Mononuclear cell (primary cell): Measurements from ENCODE around the gene CEP112. TPM values are rescaled to one million over a fixed set of nuclear protein-coding genes. Genes with fewer than 3 reads are reported as not detected.

Source experiments
- H3K27me3 ChIP-seq: 2 replicates; pipeline ENCODE4 v1.6.0; 2011; ENCODE audit warnings: low read length, control low read depth; ENCODE audit not compliant: insufficient read depth
- H3K4me1 ChIP-seq: 2 replicates; pipeline ENCODE4 v1.5.1; 2011; ENCODE audit warnings: mild to moderate bottlenecking, low read length, control low read depth; ENCODE audit not compliant: insufficient read depth
- H3K4me3 ChIP-seq: 2 replicates; pipeline ENCODE4 v1.5.1; 2011; ENCODE audit warnings: mild to moderate bottlenecking, low read length, moderate library complexity
- H3K9me3 ChIP-seq: 2 replicates; pipeline ENCODE4 v1.5.1; 2011; ENCODE audit warnings: low read depth, mild to moderate bottlenecking, control low read depth, low read length
- total RNA-seq: library from RNA; depleted of rRNA; stranded (reverse); fragments of >200 nt; gene quantifications from one replicate; pipeline ENCODE4 v1.2.3, GENCODE V29; 2012

Gene CEP112
- total RNA-seq, 1 donor, result 3.3 TPM

DNA sequence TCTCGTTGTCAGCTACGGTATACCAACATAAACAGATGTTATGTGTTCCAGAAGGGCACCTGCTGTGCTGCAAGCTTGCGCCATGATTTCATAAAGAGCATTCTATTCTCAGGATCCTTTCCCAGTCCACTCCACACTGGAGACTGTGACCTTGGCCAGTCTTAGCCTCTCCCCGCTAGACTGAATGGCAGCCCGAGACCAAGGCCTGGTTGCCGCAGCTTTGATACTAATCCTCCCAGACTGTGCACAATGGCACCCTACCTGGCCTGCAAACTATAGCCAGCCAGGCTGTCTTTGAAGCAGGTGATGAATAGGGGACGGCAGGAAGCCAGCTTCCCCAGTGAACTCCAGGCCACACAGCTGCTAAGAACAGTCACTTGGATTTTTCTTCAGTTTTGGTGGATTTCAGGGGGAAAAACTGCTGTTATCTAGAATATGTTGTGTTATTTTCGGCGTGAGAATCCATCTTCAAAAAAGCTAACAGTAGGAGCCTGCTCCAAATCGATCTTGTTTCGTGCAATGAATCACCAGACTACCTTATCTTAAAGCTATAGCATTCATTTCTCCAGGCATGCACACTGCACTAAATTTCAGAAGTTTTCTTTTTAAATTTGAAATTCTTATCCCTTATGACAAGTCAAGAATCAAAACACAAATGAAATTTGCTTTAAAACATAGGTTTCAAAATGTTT, 289.0 kb downstream of the CEP112 start:
- Histone ChIP-seq H3K4me1 (no peaks in the 10 kb centered on the region), H3K27me3 (no peaks in the 10 kb centered on the region), H3K9me3 (no peaks in the 10 kb centered on the region), H3K4me3 (no peak overlapping the region)

DNA sequence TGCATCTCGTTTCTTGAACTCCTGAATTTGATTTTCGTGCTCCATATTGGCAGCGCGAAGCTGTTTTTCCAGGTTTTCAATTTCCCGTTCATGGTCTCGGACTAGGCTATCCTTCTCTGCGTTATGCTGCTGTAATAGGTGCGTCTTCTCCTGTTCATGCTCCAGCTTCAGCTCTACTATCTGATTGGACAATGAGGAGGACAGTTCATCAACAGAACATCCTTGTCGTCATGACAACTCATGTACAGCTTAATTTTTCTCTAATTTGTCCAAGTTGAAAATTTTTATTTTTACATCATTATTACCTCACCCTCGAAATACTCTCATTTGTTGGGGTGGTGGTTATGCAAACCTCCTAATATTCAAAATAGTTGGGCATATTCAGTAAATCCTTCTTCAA, 289.8 kb downstream of the CEP112 start:
- Histone ChIP-seq H3K4me3 (no peak overlapping the region), H3K9me3 (no peaks in the 10 kb centered on the region), H3K27me3 (no peaks in the 10 kb centered on the region), H3K4me1 (no peaks in the 10 kb centered on the region)

DNA sequence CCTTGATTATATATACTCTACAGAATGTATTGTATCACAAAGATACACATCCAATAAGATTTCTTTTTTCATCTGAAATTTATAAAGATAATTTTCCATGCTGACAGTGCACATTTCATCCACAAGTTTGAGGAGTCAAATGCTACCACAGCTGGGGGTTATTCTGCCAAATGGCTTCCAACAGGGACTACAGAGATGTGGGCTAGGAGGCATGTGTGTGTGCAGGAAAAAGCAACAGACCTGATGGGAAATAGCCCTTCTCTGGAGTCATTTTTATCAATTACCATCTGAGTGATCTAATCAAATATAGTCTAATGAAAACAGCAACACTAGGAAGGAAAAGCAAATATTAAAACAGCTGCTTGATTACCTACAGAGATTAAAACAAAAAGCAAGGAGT, 290.5 kb downstream of the CEP112 start:
- Histone ChIP-seq H3K27me3 (no peaks in the 10 kb centered on the region), H3K4me3 (no peak overlapping the region), H3K9me3 (no peaks in the 10 kb centered on the region), H3K4me1 (no peaks in the 10 kb centered on the region)

DNA sequence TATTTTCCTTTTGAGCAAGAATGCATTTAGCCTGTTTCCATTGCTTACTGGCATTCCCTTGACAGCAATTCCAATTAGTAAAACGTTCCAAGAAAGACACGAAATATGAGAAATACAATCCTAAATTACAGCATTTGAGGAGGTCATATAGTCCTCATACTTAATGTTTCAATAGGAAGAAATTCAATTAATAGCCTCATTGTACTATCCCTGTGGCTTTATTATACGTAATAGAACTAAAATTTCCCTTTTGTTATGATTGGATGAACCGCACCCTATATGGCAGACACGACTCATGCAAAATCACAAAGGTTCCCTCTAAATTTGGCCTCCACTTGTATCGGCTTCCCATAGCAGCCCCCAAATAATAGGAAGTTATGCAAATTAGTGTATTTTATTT, 291.7 kb downstream of the CEP112 start:
- H3K4me3 ChIP-seq, result no peak overlapping the region
- no peaks in the 10 kb centered on the region for H3K27me3 ChIP-seq
- no peaks in the 10 kb centered on the region for H3K4me1 ChIP-seq
- no peaks in the 10 kb centered on the region for H3K9me3 ChIP-seq

DNA sequence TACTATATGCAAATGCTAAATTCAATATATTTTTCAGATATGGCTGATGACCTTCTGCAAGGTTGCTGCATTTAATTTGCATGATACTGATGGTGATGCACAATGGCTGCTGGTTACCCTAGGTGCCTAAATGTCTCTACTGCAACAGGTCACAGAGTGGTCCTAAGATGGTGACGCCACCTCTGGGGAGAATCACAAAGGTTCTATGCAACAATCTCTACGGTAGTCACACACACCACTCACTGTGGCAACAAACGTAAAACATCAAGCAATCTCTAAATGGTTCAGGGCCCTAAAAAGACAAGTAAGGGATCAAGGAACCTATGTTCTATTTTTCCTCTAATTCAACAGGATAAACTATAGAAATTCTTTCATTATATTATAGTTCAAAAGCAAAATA, 293.3 kb downstream of the CEP112 start:
- Histone ChIP-seq H3K4me1 (no peaks in the 10 kb centered on the region), H3K4me3 (no peak overlapping the region), H3K9me3 (no peaks in the 10 kb centered on the region), H3K27me3 (no peaks in the 10 kb centered on the region)

DNA sequence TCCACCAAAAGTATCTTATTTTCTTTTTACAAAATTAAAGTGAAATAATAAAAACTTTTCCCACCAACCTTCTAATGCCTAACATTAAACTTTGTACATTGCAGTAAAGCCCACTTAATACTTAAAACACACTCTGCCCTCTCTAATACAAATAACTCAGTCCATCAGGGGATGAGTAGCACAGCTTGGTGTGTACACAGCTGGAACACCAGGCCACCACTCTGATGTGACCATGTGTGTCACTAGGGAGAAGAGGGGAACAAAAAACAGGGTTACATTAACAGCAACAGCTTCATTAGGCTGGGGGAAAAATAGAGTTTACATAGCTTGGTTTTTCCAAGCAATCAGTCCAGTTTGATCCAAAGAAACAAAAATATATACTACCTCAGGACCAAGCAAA, 295.0 kb downstream of the CEP112 start:
- Histone ChIP-seq H3K27me3 (no peaks in the 10 kb centered on the region), H3K4me1 (no peaks in the 10 kb centered on the region), H3K9me3 (no peaks in the 10 kb centered on the region), H3K4me3 (no peak overlapping the region)

DNA sequence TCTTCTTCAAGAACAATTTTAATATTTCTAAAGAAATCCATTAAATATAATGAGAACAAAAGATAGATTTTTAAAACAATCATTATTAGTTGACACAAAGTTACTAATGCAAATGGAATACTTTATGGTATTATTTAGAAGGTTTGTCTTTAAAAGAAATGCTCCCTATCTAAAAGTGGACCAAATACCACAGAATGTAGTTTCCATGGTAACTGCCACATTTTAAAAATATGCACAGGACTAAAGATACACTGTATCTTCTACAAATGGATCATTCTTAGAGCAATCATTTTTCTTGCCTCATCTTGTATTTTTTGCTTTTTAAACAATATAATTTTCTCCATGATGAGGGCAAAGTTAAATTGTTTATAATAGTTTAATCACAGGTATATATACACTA, 296.0 kb downstream of the CEP112 start:
- H3K4me1 ChIP-seq, result no peaks in the 10 kb centered on the region
- H3K9me3 ChIP-seq, result no peaks in the 10 kb centered on the region
- no peaks in the 10 kb centered on the region for H3K27me3 ChIP-seq
- H3K4me3 ChIP-seq, result no peak overlapping the region

DNA sequence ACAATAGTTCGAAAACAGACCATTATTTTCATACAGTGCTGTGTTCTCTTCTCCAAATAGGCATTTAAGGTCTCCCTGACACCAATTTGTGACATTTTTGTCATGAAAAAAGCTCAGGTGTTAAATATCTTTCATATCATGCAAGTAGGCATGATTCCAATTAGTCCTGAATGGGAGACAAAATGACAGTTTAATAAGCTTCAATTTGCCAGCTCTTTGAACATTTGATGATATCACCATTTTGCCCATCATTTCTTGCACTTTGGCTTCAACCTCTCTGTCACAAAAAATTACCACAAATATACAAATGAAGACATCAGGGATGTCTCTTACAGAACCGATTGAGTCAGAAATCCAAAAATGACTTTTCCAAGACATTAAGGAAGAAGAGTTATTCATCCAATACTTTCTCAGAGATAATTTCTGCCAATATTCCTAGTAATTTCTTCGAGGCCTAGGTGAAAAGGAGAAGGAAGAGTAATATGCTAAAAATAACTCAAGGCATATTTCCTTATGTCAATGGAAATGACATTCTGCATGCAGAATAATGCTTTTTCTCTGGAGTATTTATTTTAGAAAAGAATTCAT, 298.1 kb downstream of the CEP112 start:
- Histone ChIP-seq H3K4me1 (no peaks in the 10 kb centered on the region), H3K4me3 (no peak overlapping the region), H3K9me3 (no peaks in the 10 kb centered on the region), H3K27me3 (no peaks in the 10 kb centered on the region)

DNA sequence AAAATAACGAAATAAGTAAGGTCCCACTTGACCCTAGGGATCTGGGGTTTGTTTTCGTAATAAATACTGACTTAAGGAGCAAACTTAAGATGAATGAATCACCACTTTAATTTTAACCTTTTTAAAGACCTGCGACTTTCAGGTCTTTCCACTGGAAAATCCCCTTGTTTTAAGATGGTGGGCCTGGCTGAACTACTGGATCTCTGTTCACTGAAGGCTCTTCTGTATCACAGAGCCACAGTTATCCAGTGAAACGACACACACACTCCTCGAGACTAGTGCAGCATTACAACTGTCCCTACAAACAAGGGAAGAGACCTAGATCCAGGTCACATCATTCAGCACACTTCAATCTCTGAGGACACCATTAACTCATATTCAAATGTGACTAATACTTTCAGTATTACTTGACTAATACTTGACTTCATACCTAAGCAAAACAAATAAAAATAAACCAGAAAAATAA, 299.0 kb downstream of the CEP112 start:
- no peak overlapping the region for H3K4me3 ChIP-seq
- H3K4me1 ChIP-seq, result no peaks in the 10 kb centered on the region
- no peaks in the 10 kb centered on the region for H3K27me3 ChIP-seq
- H3K9me3 ChIP-seq, result no peaks in the 10 kb centered on the region

DNA sequence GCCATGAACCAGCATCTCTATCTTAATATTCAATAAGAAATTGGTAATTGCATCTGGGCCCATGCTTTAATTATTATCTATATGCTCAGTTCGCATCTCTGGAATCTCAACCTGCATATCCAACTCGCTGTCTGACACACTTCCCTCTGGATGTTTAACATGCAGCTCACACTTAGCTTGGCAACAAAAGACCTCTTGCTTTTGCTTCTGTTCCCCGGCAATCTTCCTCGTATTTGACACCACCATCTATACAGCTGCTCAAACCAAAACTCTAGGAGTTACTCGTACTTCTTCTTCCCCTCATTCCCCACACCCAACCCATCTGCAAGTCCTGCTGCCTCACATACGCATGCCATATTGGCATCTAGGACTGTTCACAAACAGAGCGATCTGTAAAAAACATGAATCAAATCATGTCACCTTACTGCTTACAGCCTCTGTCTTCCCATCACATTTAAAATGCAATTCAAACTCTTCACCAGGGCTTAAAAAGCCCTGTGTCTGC, 300.6 kb downstream of the CEP112 start:
- H3K27me3 ChIP-seq, result no peaks in the 10 kb centered on the region
- H3K4me3 ChIP-seq, result no peak overlapping the region
- H3K9me3 ChIP-seq, result no peaks in the 10 kb centered on the region
- no peaks in the 10 kb centered on the region for H3K4me1 ChIP-seq

DNA sequence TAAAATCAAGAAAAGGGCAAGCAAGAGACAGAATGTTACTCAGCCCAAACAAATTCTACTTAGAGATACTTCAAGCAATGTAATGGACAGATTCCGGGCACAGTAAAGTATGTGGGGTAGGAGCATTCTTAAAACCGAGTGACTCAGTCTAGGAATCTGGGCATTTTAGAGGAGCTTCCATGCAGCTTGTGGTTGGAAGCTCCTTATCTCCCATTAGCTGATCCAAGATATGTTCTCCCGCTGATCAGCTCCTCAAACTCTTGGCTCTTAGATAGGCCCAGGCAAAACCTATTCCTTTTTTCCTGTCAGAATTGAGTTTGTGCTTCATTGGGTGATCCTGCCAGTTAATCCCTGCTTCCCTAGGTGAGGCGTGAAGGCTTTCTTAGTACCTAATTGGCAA, 303.3 kb downstream of the CEP112 start:
- no peak overlapping the region for H3K4me3 ChIP-seq
- H3K4me1 ChIP-seq, result no peaks in the 10 kb centered on the region
- H3K27me3 ChIP-seq, result no peaks in the 10 kb centered on the region
- no peaks in the 10 kb centered on the region for H3K9me3 ChIP-seq

DNA sequence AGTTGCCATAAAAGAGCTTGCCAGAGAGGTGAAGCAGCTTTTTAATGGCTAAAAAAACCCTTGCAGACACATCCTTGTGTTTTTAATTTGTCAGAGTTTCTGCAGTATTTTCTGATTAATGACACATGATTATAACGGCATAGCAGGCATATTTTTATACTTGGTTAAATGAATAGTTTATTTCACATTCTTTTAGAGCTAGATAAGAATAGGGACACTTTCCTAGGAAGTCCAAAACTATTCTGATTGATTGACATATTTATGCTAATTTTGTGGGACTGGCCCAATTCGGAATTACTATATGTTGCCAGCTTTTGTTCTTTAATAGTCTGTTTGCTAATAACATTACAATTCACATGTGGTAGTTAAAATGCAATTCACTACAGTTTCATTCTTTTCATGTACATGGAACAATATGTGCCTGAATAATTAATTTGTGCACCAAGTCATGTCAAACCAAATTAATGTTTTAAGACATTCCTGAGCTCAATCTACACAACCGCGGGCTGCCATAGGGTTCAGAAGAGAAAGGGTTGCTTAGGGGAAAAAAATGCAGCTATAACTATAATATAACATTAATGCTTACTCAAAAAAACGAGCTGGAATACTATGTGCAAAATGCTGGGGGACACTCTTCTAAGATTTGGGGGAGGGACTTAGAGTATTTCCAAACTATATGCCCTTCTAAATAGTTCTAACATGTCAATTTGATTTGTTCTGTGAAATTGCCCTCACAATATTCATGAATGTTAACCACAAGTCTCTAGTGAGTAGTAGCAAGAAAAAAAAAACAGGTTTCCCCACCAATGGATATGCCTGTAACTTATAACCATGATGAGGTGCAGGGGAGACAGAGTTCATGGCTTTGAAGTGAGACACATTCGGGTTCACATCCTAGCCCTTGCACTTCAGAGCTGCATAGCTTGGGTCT, 305.4 kb downstream of the CEP112 start:
- Histone ChIP-seq H3K4me3 (no peak overlapping the region), H3K27me3 (no peaks in the 10 kb centered on the region), H3K9me3 (no peaks in the 10 kb centered on the region), H3K4me1 (no peaks in the 10 kb centered on the region)

DNA sequence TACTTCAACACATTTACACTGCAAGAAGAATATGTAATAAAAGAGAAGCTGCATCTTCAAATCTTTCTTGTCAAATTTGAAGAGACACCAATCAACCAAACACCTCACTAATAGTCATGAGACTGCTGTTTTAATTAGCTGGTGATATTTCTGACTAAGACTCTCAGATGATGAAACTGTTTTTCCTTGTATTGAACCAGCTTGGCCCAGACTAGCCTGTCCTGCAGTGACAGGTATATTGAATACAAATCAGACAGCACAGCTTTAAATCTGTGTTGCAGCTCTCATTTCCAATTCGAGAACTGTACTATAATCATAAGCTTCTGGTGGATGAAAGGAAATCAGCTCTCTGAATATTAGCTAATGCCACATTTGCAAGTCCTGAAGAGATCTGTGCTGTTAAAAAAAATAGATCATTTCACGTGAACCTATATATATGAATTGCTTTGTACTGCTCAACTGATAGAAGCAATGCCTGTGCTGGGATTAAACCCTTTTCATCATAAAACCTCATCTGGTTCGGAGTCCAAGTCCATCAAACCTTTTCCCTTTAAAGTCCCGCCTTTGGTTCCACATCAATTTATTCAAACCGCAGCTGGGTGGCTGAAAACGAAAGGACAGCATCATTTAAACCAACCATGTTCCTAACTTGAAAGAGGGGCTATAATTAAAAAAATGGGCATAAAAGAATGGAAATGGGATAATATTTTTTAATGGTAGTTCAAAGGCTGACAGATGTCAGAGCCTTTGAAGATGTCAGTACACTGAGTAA, 306.2 kb downstream of the CEP112 start:
- Histone ChIP-seq H3K4me1 (no peaks in the 10 kb centered on the region), H3K9me3 (no peaks in the 10 kb centered on the region), H3K4me3 (no peak overlapping the region), H3K27me3 (no peaks in the 10 kb centered on the region)

DNA sequence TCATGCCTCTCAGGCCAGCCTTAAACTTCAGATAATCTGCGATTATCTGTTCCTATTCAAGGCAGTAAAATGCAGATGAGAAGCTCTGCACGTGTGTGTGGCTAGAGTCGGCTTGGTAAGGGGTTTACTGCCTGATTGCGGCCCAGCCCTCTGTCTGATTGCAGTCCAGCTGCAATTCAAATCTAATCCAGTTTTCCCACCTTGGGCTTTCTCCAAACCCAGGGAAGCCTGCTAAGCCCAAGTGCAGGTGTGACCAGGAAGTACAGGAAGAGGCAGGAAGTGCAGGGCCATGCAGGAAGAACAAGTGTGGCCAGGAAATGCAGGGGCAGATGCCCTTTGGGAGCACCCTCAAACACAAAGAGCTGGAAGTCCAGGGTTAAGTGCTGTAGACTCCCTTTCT, 314.9 kb downstream of the CEP112 start:
- no peaks in the 10 kb centered on the region for H3K4me1 ChIP-seq
- H3K9me3 ChIP-seq, result peaks cover 10% of the 10 kb centered on the region
- H3K4me3 ChIP-seq, result no peak overlapping the region
- H3K27me3 ChIP-seq, result no peaks in the 10 kb centered on the region

DNA sequence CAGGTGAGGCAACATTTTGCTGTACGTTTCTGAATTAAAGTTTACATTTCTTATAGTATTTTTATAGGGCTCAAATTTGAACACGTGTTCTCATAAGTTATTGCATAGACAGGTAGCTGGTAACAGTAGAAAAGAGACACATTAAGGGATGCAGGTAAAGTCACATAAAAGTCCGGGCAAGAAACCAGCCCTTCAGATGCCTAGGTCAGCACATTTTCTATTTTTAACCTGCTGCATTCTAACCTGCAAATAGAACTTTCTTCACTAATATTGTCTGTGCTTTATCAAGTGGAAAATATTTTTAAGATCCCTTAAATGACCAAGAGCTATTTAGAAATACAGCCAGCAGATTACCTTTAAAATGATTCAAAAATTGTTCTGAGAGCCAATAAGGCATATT, 323.1 kb downstream of the CEP112 start:
- Histone ChIP-seq H3K4me1 (no peaks in the 10 kb centered on the region), H3K27me3 (no peaks in the 10 kb centered on the region), H3K9me3 (no peaks in the 10 kb centered on the region), H3K4me3 (no peak overlapping the region)
